GM20000 (cell line): ENCODE measurements around the gene BPI.

Source experiments
- DNase-seq: peaks from one replicate; pipeline ENCODE4 v3.0.0; 2012; ENCODE audit warnings: low spot score
- TF ChIP-seq, protein P1 (sequence below): IDR thresholded peaks from 2 replicates; pipeline ENCODE4 v1.5.1; 2012; ENCODE audit warnings: mild to moderate bottlenecking, control low read depth; ENCODE audit errors: extremely low read depth, missing control alignments

BPI gene

DNA sequence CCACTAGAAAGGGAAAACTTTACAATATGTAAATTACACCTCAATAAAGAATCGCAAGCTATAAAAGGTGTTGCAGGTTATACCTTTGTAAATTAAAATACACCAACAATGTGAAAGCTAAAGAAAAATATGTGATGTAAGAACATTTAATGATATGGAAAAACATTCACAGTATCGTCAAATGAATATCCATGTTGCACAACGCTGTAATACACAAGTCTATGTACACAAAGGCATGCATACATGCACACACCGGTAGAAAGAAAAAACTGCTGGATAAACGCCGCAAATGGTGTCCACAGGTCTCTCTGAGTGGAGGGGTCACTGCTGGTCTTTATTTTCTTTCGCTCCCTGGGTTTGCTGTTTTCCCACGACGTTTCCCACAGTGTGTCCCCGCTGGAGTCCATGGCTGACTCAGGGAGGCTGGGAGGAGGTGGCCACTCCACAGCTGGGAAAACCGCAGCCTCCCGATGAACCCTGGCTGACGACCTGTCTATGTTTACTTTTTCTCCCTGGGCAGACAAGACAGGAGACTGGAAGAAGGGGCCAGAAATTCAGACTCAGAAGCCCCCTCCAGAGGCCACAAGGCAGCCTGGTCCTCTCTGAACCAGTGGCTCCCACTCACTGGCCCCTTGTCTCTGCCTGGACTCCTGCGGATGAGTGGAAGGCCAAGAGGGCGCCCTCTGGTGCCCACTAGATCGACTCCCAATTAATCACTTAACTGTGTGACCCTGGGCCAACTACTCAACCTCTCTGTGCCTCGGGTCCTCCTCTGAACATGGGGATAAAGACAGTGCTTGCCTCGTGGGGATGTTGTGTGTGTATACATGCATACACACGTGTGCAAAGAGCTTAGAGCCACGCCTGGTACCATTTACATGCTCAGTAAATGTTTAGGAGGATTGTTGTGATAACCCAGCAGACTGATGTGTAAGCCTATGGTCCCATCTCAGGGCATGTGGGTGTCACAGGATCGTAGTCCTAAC is 12.8 kb upstream of the BPI start:
- no peak for DNase-seq

DNA sequence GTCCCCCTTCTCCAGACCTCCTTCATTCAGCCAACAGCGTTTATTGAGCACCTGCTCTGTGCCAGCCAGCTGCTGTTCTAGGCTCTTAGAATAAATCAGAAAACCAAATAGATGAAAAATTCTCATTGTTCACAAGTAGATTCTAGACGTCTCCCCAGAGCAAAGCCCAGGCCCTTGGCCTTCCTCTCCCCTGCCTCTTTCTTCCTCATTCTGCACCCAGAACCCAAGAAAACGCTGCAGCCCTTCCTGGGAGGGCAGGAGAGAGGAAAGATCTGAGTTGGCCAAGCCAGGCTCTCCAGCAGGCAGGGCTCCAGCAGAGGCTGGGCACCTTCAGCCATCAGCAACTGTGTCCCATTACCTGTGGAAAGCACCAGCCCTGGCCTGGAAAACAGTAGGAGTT is 12.0 kb upstream of the BPI start:
- no peak for DNase-seq
- TF ChIP-seq, protein P1, sequence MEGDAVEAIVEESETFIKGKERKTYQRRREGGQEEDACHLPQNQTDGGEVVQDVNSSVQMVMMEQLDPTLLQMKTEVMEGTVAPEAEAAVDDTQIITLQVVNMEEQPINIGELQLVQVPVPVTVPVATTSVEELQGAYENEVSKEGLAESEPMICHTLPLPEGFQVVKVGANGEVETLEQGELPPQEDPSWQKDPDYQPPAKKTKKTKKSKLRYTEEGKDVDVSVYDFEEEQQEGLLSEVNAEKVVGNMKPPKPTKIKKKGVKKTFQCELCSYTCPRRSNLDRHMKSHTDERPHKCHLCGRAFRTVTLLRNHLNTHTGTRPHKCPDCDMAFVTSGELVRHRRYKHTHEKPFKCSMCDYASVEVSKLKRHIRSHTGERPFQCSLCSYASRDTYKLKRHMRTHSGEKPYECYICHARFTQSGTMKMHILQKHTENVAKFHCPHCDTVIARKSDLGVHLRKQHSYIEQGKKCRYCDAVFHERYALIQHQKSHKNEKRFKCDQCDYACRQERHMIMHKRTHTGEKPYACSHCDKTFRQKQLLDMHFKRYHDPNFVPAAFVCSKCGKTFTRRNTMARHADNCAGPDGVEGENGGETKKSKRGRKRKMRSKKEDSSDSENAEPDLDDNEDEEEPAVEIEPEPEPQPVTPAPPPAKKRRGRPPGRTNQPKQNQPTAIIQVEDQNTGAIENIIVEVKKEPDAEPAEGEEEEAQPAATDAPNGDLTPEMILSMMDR = no peak

More for the DNA sequence above, 12.8 kb upstream of the BPI start:
- TF ChIP-seq, protein P1 = no peak

DNA sequence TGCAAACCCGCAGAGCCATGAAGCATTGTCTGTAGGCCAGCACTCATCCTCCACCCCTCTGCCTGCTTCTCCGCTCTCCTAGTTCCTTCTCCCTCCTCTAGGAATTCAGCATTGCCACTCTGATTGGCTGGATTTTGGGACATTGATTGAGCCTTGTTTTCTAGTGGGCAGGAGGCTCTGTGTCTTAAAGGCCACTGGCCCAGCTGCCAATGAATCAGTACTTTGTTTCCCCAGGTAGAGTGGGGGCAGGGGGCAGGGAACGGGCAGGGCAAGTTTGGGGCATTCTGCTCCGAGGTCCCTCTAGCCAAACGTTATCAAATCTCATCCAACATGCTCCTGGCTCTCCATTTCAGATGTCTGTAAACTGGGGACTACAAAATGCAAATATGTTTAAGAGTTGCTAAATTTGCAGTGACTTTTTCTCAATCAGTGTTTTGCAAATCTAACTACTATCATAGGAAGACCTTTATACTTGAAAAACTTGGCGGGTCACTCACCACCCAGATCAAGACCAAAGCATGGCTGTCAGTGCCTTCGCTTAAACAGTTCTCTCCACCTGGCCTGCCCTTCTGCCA is 10.4 kb upstream of the BPI start:
- DNase-seq = no peak
- TF ChIP-seq, protein P1 = no peak

DNA sequence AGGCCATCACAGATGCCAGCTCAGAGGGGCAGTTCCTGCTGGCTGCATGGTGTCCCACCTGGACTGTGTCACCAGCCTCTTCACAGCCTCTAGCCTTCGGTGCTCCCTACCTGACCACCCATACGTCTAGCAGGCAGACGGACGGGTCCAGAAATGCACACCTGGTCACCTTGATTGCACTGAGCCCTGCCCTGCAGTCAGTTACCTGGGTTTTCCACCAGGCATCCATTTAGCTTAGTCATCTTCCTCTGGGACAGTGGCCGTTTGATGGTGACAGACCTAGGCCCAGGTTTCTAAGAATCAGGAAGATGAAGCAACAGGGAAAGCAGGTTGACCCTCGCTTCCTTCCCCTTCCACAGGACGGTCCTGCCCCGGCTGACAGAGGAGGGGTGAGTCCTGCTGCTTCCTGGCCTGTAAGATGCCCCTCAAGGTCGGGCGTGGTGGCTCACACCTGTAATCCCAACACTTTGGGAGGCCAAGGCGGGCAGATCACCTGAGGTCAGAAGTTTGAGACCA is 9.8 kb upstream of the BPI start:
- no peak for DNase-seq
- TF ChIP-seq, protein P1 = no peak

DNA sequence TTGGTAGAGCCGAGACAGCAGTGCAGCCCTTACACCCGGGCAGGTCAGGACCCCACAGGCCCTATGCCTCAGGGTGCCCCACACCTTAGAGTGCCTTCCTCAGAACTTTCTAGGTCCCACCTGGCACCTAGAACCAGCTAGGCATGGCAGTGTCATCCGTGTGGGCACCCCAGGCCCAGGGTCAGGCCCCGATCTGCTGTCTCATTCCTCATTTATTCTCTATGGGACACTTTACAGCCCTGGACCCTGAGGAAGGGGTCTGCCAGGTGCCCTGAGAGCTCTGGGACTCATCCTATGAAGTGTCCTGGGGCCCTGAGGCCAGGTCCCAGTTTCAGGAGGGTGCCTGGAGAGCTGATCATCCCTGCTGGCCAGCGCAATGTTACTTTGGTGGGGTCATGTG is 8.1 kb upstream of the BPI start:
- DNase-seq = no peak
- TF ChIP-seq, protein P1 = no peak

DNA sequence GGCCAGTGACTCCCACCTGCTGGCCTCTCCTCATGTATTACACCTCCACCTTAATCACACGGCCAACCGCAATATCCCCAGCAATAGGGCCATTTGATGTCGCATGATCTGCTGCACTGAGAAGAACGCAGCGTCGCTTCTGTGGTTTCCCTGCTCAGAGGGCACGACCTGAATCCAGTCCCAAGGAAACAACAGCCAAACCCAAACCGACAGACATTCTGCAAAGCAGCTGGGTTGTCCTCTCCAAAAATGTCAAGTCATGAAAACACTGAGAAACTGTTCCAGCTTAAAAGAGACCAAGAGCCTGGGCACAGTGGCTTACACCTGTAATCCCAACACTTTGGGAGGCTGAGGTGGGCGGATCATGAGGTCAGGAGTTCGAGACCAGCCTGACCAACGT is 7.5 kb upstream of the BPI start:
- TF ChIP-seq, protein P1 = no peak

More for the DNA sequence above, 7.5 kb upstream of the BPI start:
- no peak for DNase-seq
